PC-9 (cell line): ENCODE data around the gene SLC1A7.

Experiments used
- EZH2 ChIP-seq: fragments of 200-600 bp; sonication (generic); IDR thresholded peaks from 2 replicates; pipeline ENCODE4 v1.8.0; 2017; ENCODE audit warnings: antibody characterized with exemption, low read depth
- TF ChIP-seq, protein P1 (sequence below): fragments of 200-600 bp; sonication (generic); conservative IDR thresholded peaks from 2 replicates; pipeline ENCODE4 v1.6.1; 2017; ENCODE audit warnings: mixed run types, antibody characterized with exemption, mild to moderate bottlenecking, moderate library complexity

DNA sequence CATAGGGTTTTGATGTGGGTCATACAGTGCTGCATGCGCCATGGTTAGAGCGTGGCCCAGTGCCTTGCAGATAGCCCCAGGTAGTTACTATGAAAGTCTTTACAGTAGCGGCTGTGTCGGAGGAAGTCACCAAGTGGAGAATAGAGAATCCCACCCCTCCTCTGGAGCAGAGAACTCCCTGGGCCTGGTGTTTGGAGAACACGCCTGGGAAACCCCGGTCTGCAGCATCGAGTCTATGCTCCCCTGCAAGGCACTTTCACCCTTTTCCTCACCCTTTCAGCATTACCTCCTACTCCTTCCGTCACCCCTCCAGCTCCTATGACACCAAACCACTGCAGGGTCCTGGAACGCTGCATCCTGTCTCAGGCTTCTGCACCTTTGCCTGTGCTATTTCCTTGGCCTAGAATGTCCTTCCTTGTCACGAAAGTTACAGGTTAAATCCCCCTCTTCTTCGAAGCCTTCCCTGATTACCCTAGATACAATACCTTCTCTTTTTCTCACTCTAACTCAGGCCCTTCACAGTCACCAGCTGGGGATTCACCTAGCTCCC lies 2.7 kb upstream of the SLC1A7 start:
- TF ChIP-seq, protein P1, sequence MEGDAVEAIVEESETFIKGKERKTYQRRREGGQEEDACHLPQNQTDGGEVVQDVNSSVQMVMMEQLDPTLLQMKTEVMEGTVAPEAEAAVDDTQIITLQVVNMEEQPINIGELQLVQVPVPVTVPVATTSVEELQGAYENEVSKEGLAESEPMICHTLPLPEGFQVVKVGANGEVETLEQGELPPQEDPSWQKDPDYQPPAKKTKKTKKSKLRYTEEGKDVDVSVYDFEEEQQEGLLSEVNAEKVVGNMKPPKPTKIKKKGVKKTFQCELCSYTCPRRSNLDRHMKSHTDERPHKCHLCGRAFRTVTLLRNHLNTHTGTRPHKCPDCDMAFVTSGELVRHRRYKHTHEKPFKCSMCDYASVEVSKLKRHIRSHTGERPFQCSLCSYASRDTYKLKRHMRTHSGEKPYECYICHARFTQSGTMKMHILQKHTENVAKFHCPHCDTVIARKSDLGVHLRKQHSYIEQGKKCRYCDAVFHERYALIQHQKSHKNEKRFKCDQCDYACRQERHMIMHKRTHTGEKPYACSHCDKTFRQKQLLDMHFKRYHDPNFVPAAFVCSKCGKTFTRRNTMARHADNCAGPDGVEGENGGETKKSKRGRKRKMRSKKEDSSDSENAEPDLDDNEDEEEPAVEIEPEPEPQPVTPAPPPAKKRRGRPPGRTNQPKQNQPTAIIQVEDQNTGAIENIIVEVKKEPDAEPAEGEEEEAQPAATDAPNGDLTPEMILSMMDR = no peak
- TF ChIP-seq EZH2 = no peak
